K562 (cell line): ENCODE data around the gene CD4. TPM values are rescaled to one million over a fixed set of nuclear protein-coding genes. Genes with fewer than 3 reads are reported as not detected.

Source experiments
- CBX2 ChIP-seq: fragments of 200-600 bp; sonication (generic); IDR thresholded peaks from one replicate; pipeline ENCODE4 v1.6.1; 2012; ENCODE audit warnings: mild to moderate bottlenecking, low read length, inconsistent platforms; ENCODE audit not compliant: insufficient read depth, poor library complexity, severe bottlenecking
- CC2D1A ChIP-seq: fragments of 450-650 bp; IDR thresholded peaks from 2 replicates; pipeline ENCODE4 v1.6.1; 2017; ENCODE audit warnings: mild to moderate bottlenecking
- FOSL1 ChIP-seq: fragments of 200-800 bp; sonication (Bioruptor generic); conservative IDR thresholded peaks from 2 replicates; pipeline ENCODE4 v1.6.1; 2016; ENCODE audit warnings: missing genetic modification characterization, missing compliant biosample characterization
- FOXP1 ChIP-seq: sonication (generic); formaldehyde crosslinking; IDR thresholded peaks from 2 replicates; pipeline ENCODE4 v1.8.0; 2022; ENCODE audit warnings: mild to moderate bottlenecking, missing genetic modification reagents
- HCFC1 ChIP-seq: IDR thresholded peaks from 2 replicates; pipeline ENCODE4 v1.6.1; 2012; ENCODE audit warnings: low read depth, low read length, improper control_type of control experiment
- HIVEP1 ChIP-seq: fragments of 250-450 bp; sonication (Bioruptor Pico); IDR thresholded peaks from 2 replicates; pipeline ENCODE4 v1.4.0; 2020; ENCODE audit warnings: mild to moderate bottlenecking
- HNRNPLL ChIP-seq: fragments of 200-400 bp; formaldehyde crosslinking; IDR thresholded peaks from 2 replicates; pipeline ENCODE4 v1.6.1; 2017; ENCODE audit warnings: low read length, low read depth, mild to moderate bottlenecking; ENCODE audit not compliant: poor library complexity, severe bottlenecking
- PRMT5 ChIP-seq: sonication (generic); formaldehyde crosslinking; IDR thresholded peaks from 2 replicates; pipeline ENCODE4 v1.5.0; 2020; ENCODE audit warnings: missing genetic modification reagents
- SMAD1 ChIP-seq: fragments of 150-350 bp; IDR thresholded peaks from 2 replicates; pipeline ENCODE4 v1.6.1; 2014; ENCODE audit warnings: low read length, low read depth; ENCODE audit not compliant: partially characterized antibody
- TAF15 ChIP-seq: fragments of 200-400 bp; formaldehyde crosslinking; IDR thresholded peaks from 2 replicates; pipeline ENCODE4 v1.6.1; 2017; ENCODE audit warnings: mild to moderate bottlenecking, low read depth, low read length, moderate library complexity
- ZNF354B ChIP-seq: fragments of 250-450 bp; sonication (Bioruptor Pico); IDR thresholded peaks from 2 replicates; pipeline ENCODE4 v1.4.0; 2020
- ZNF41 ChIP-seq: fragments of 250-450 bp; sonication (Bioruptor Pico); conservative IDR thresholded peaks from 2 replicates; pipeline ENCODE4 v1.4.0; 2020; ENCODE audit warnings: mild to moderate bottlenecking
- polyA plus RNA-seq, 8 experiments: library from polyadenylated mRNA; depleted of rRNA in 4 of 8; stranded (reverse) in 5 of 8; unstranded in 3 of 8; fragments of >200 nt; fragmentation: Nextera tagmentation in 2 of 8; fragmentation: Illumina TruSeq in 1 of 8; extraction: Ambion mirVana in 2 of 8; extraction: Trizol in 1 of 8; gene quantifications; 2 replicates each; pipeline versions ENCODE4 v1.2.1 to v1.2.3, GENCODE V29; 2011 to 2014; ENCODE audit warnings: inconsistent platforms in 1 of 8, missing spikeins in 1 of 8
- total RNA-seq, 7 experiments: library from RNA; depleted of rRNA in 6 of 7; stranded (reverse); fragments of >200 nt in 6 of 7; fragmentation: Illumina TruSeq in 2 of 7; extraction: Trizol in 2 of 7; gene quantifications; 2 replicates each; pipeline versions ENCODE4 v1.2.1 to v1.2.3, GENCODE V29; 2011 to 2021; ENCODE audit warnings: low replicate concordance in 1 of 7
- TF ChIP-seq, protein P1 (sequence below): fragments of 450-650 bp; IDR thresholded peaks from 2 replicates; pipeline ENCODE4 v1.6.1; 2018; ENCODE audit not compliant: partially characterized antibody
- TF ChIP-seq, protein P2 (sequence below): sonication (generic); formaldehyde crosslinking; IDR thresholded peaks from 2 replicates; pipeline ENCODE4 v1.8.0; 2022; ENCODE audit warnings: missing genetic modification reagents, mild to moderate bottlenecking, moderate library complexity, borderline replicate concordance
- TF ChIP-seq, protein P3 (sequence below): fragments of 450-650 bp; IDR thresholded peaks from 2 replicates; pipeline ENCODE4 v1.6.1; 2017; ENCODE audit warnings: mild to moderate bottlenecking, moderate library complexity
- TF ChIP-seq, protein P4 (sequence below): sonication (generic); formaldehyde crosslinking; IDR thresholded peaks from 2 replicates; pipeline ENCODE4 v1.8.0; 2022; ENCODE audit warnings: mild to moderate bottlenecking, missing genetic modification reagents, borderline replicate concordance
- TF ChIP-seq, protein P5 (sequence below), 2 experiments: fragments of 450-650 bp in 1 of 2; sonication (generic) in 1 of 2; formaldehyde crosslinking in 1 of 2; IDR thresholded peaks in 1 of 2; conservative IDR thresholded peaks in 1 of 2; 2 replicates each; pipeline versions ENCODE4 v1.6.1 to v1.8.1; 2016 to 2023; ENCODE audit warnings: mild to moderate bottlenecking in 2 of 2, moderate library complexity in 2 of 2, inconsistent platforms in 1 of 2, missing genetic modification reagents in 1 of 2

CD4 gene
- total and polyA plus RNA-seq, 9 of the 15 experiments (the other 6 are each of a cell fraction or from before 2014, with no cell fraction given) = 0.06 to 0.27 (median 0.09) TPM; not detected in 5

DNA sequence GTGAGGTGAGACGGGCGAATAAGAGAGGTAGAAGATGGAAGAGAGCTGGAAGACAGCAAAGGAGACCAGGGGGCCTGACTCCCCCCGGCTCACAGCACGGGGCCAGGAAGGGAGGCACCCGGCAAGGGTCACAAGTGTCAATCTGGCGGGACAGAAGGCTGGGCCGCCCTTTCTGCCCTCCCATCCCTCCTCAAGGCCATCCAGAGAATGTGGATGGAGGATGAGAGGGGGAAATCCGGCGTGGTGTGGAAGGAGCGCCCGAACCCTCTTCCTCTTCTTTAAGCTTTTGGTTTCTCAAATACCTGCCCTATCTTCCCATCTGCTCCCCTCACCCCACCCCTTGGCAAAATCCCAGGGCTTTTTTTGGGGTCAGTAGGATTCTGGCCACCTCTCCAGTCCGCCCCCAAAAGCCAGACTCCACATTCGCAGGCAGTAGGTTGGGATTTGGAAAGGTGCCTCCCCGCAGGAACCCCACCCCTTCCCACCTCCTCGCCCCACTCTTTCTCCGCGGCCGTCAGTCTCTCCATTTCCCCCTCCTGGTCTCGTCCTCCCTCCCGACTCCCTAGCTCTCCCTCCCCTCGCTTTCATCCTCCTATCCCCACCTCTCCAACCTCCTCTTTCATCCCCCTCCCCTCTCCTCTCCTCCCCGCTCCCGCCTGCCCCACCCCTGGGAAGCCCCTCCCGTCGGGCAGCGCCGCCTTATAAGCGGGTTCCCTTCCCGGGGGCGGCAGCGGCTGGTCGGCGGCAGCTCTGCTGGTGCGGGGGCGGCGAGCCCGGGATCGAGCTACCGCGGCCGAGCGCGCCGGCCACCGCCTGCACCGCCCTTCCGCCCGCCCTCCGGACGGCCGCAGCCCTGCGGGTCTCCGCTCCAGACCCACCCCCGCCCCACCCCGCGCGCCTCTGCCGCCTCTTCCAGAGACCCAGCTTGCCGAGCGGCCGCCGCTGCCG, 23.4 kb upstream of the CD4 start, which contains the start of gene PTMS (continued):
- TF ChIP-seq FOSL1 (tag) (no peak; the same call in 1 of the 2 replicates), FOXP1 (no peak), PRMT5 (CRISPR knock-in tag) (no peak), HIVEP1 (no peak), CBX2 (no peak), ZNF354B (CRISPR knock-in tag) (no peak), TAF15 (no peak), HNRNPLL (no peak), SMAD1 (no peak), HCFC1 (no peak), CC2D1A (no peak), ZNF41 (CRISPR knock-in tag) (no peak)
- TF ChIP-seq, protein P1, sequence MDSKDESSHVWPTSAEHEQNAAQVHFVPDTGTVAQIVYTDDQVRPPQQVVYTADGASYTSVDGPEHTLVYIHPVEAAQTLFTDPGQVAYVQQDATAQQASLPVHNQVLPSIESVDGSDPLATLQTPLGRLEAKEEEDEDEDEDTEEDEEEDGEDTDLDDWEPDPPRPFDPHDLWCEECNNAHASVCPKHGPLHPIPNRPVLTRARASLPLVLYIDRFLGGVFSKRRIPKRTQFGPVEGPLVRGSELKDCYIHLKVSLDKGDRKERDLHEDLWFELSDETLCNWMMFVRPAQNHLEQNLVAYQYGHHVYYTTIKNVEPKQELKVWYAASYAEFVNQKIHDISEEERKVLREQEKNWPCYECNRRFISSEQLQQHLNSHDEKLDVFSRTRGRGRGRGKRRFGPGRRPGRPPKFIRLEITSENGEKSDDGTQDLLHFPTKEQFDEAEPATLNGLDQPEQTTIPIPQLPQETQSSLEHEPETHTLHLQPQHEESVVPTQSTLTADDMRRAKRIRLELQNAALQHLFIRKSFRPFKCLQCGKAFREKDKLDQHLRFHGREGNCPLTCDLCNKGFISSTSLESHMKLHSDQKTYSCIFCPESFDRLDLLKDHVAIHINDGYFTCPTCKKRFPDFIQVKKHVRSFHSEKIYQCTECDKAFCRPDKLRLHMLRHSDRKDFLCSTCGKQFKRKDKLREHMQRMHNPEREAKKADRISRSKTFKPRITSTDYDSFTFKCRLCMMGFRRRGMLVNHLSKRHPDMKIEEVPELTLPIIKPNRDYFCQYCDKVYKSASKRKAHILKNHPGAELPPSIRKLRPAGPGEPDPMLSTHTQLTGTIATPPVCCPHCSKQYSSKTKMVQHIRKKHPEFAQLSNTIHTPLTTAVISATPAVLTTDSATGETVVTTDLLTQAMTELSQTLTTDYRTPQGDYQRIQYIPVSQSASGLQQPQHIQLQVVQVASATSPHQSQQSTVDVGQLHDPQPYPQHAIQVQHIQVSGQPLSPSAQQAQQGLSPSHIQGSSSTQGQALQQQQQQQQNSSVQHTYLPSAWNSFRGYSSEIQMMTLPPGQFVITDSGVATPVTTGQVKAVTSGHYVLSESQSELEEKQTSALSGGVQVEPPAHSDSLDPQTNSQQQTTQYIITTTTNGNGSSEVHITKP = peak; percentile 66
- TF ChIP-seq, protein P2, sequence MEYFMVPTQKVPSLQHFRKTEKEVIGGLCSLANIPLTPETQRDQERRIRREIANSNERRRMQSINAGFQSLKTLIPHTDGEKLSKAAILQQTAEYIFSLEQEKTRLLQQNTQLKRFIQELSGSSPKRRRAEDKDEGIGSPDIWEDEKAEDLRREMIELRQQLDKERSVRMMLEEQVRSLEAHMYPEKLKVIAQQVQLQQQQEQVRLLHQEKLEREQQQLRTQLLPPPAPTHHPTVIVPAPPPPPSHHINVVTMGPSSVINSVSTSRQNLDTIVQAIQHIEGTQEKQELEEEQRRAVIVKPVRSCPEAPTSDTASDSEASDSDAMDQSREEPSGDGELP (CRISPR knock-in tag) = no peak
- TF ChIP-seq, protein P3, sequence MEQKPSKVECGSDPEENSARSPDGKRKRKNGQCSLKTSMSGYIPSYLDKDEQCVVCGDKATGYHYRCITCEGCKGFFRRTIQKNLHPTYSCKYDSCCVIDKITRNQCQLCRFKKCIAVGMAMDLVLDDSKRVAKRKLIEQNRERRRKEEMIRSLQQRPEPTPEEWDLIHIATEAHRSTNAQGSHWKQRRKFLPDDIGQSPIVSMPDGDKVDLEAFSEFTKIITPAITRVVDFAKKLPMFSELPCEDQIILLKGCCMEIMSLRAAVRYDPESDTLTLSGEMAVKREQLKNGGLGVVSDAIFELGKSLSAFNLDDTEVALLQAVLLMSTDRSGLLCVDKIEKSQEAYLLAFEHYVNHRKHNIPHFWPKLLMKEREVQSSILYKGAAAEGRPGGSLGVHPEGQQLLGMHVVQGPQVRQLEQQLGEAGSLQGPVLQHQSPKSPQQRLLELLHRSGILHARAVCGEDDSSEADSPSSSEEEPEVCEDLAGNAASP = no peak
- TF ChIP-seq, protein P4, sequence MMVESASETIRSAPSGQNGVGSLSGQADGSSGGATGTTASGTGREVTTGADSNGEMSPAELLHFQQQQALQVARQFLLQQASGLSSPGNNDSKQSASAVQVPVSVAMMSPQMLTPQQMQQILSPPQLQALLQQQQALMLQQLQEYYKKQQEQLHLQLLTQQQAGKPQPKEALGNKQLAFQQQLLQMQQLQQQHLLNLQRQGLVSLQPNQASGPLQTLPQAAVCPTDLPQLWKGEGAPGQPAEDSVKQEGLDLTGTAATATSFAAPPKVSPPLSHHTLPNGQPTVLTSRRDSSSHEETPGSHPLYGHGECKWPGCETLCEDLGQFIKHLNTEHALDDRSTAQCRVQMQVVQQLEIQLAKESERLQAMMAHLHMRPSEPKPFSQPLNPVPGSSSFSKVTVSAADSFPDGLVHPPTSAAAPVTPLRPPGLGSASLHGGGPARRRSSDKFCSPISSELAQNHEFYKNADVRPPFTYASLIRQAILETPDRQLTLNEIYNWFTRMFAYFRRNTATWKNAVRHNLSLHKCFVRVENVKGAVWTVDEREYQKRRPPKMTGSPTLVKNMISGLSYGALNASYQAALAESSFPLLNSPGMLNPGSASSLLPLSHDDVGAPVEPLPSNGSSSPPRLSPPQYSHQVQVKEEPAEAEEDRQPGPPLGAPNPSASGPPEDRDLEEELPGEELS (CRISPR knock-in tag) = no peak
- TF ChIP-seq, protein P5, sequence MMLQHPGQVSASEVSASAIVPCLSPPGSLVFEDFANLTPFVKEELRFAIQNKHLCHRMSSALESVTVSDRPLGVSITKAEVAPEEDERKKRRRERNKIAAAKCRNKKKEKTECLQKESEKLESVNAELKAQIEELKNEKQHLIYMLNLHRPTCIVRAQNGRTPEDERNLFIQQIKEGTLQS (IDR thresholded peaks at IDR 0.05) = no peak
- TF ChIP-seq, protein P5 (CRISPR knock-in tag; conservative IDR thresholded peaks at IDR 0.05) = no peak
